AG04449 (cell line): ENCODE results near the gene ITPR2.

Source experiments
- CTCF ChIA-PET: fragments of 350-600 bp; formaldehyde crosslinking; extraction: SDS; loops from one replicate; lab custom pipeline; 2021; ENCODE audit warnings: antibody characterized with exemption; lab: Yijun Ruan, JAX
- POLR2A ChIA-PET: fragments of 400-600, 350-600 bp; formaldehyde crosslinking; extraction: SDS; loops from one replicate; lab custom pipeline; 2020; ENCODE audit warnings: antibody characterized with exemption, inconsistent platforms; lab: Yijun Ruan, JAX
- DNase-seq: peaks from one replicate; pipeline ENCODE4 v3.0.0-alpha.2; 2010; ENCODE audit warnings: low read depth, low spot score
- H3K4me3 ChIP-seq: 2 replicates; pipeline ENCODE4 v1.5.1; 2011; ENCODE audit warnings: low read depth, mild to moderate bottlenecking, control low read depth, low read length
- CTCF ChIP-seq: IDR thresholded peaks from one replicate; pipeline ENCODE4 v1.5.1; 2011; ENCODE audit warnings: mild to moderate bottlenecking, moderate library complexity, low read length, control low read depth, inconsistent platforms; ENCODE audit not compliant: insufficient read depth; ENCODE audit errors: missing control alignments

The ITPR2 gene

GRCh38 chr12:26643532-26644315, 189.3 kb downstream of the ITPR2 start:
- DNase-seq = no peak
- ChIA-PET POLR2A (no interaction called here), CTCF (interaction anchor here (0.7 to 1.7 kb wide), 4 partner anchors 8 to 546 kb away, joined by 3 to 4 read pairs (median 4); no protein-coding TSS in a partner anchor)
- H3K4me3 ChIP-seq = no peak overlapping the region
- TF ChIP-seq CTCF = no peak

- H3K4me3 ChIP-seq = no peak overlapping the region
- TF ChIP-seq CTCF = no peak
- no peak for DNase-seq
- POLR2A ChIA-PET = no interaction called here
- CTCF ChIA-PET = interaction anchor here (1.2 to 2.3 kb wide), 5 partner anchors 9 to 59 kb away, joined by 5 to 14 read pairs (median 6); no protein-coding TSS in a partner anchor
Observed at GRCh38 chr12:26642361-26642760, 190.6 kb downstream of the ITPR2 start.

- ChIA-PET CTCF (no interaction called here), POLR2A (no interaction called here)
- no peak for DNase-seq
- no peak overlapping the region for H3K4me3 ChIP-seq
- no peak for TF ChIP-seq CTCF
Observed at GRCh38 chr12:26636710-26637328, 196.2 kb downstream of the ITPR2 start.

- DNase-seq = peak; percentile 55
- ChIA-PET CTCF (interaction anchor here (0.8 to 2.2 kb wide), 4 partner anchors 11 to 20 kb away, joined by 3 to 14 read pairs (median 3); no protein-coding TSS in a partner anchor), POLR2A (no interaction called here)
- no peak overlapping the region for H3K4me3 ChIP-seq
- TF ChIP-seq CTCF = no peak
Observed at GRCh38 chr12:26633591-26634210, 199.3 kb downstream of the ITPR2 start.

GRCh38 chr12:26632756-26633155, 200.2 kb downstream of the ITPR2 start:
- CTCF ChIA-PET = interaction anchor here (0.7 to 1.3 kb wide), 7 partner anchors 9 to 511 kb away, joined by 3 to 12 read pairs (median 4); no protein-coding TSS in a partner anchor
- DNase-seq = no peak
- POLR2A ChIA-PET = no interaction called here
- H3K4me3 ChIP-seq = no peak overlapping the region
- TF ChIP-seq CTCF = no peak

GRCh38 chr12:26631846-26632245, 201.1 kb downstream of the ITPR2 start:
- TF ChIP-seq CTCF = no peak
- ChIA-PET POLR2A (no interaction called here), CTCF (interaction anchor here (0.9 to 4.8 kb wide), 7 partner anchors 16 to 513 kb away, joined by 3 to 54 read pairs (median 12); no protein-coding TSS in a partner anchor)
- no peak for DNase-seq
- H3K4me3 ChIP-seq = no peak overlapping the region
